AG04449 (cell line): ENCODE measurements around the gene PLEKHG4B.

Experiments
- CTCF ChIA-PET: fragments of 350-600 bp; formaldehyde crosslinking; extraction: SDS; loops from one replicate; lab custom pipeline; 2021; ENCODE audit warnings: antibody characterized with exemption; lab: Yijun Ruan, JAX
- POLR2A ChIA-PET: fragments of 400-600, 350-600 bp; formaldehyde crosslinking; extraction: SDS; loops from one replicate; lab custom pipeline; 2020; ENCODE audit warnings: antibody characterized with exemption, inconsistent platforms; lab: Yijun Ruan, JAX
- DNase-seq: peaks from one replicate; pipeline ENCODE4 v3.0.0-alpha.2; 2010; ENCODE audit warnings: low read depth, low spot score
- H3K4me3 ChIP-seq: 2 replicates; pipeline ENCODE4 v1.5.1; 2011; ENCODE audit warnings: low read depth, mild to moderate bottlenecking, control low read depth, low read length
- CTCF ChIP-seq: IDR thresholded peaks from one replicate; pipeline ENCODE4 v1.5.1; 2011; ENCODE audit warnings: mild to moderate bottlenecking, moderate library complexity, low read length, control low read depth, inconsistent platforms; ENCODE audit not compliant: insufficient read depth; ENCODE audit errors: missing control alignments

The PLEKHG4B gene

GRCh38 chr5:178110-178509, 86.1 kb downstream of the PLEKHG4B start:
- no peak for DNase-seq
- TF ChIP-seq CTCF, result no peak
- ChIA-PET POLR2A (no interaction called here), CTCF (interaction anchor here (1.2 to 3.1 kb wide), 2 partner anchors 8 to 10 kb away, joined by 4 to 25 read pairs; no protein-coding TSS in a partner anchor)
- H3K4me3 ChIP-seq, result no peak overlapping the region

- POLR2A ChIA-PET, result interaction anchor here (0.7 kb wide), 1 partner anchor 10 kb away, joined by 3 read pairs; no protein-coding TSS in a partner anchor
- TF ChIP-seq CTCF, result no peak
- DNase-seq, result no peak
- H3K4me3 ChIP-seq, result no peak overlapping the region
- CTCF ChIA-PET, result interaction anchor here (1.2 to 3.1 kb wide), 3 partner anchors 9 to 10 kb away, joined by 4 to 25 read pairs (median 5); no protein-coding TSS in a partner anchor
Measured at GRCh38 chr5:179401-179800, 87.4 kb downstream of the PLEKHG4B start.

GRCh38 chr5:180286-180918, 88.4 kb downstream of the PLEKHG4B start:
- TF ChIP-seq CTCF, result no peak
- ChIA-PET POLR2A (no interaction called here), CTCF (interaction anchor here (1.4 to 3.1 kb wide), 2 partner anchors 8 to 11 kb away, joined by 5 to 25 read pairs; no protein-coding TSS in a partner anchor)
- H3K4me3 ChIP-seq, result no peak overlapping the region
- DNase-seq, result no peak

GRCh38 chr5:181160-181559, 89.2 kb downstream of the PLEKHG4B start:
- ChIA-PET POLR2A (no interaction called here), CTCF (no interaction called here)
- TF ChIP-seq CTCF, result no peak
- DNase-seq, result no peak
- H3K4me3 ChIP-seq, result no peak overlapping the region

GRCh38 chr5:181566-181965, 89.6 kb downstream of the PLEKHG4B start:
- ChIA-PET CTCF (no interaction called here), POLR2A (no interaction called here)
- H3K4me3 ChIP-seq, result no peak overlapping the region
- TF ChIP-seq CTCF, result no peak
- no peak for DNase-seq

- TF ChIP-seq CTCF, result no peak
- ChIA-PET CTCF (no interaction called here), POLR2A (no interaction called here)
- DNase-seq, result no peak
- no peak overlapping the region for H3K4me3 ChIP-seq
Measured at GRCh38 chr5:182126-182525, 90.2 kb downstream of the PLEKHG4B start.
